H1 (cell line): ENCODE data around the gene HBQ1. TPM values are rescaled to one million over a fixed set of nuclear protein-coding genes. Genes with fewer than 3 reads are reported as not detected.

Experiments used
- BACH1 ChIP-seq: IDR thresholded peaks from 2 replicates; pipeline ENCODE4 v1.6.1; 2012; ENCODE audit warnings: low read length, improper control_type of control experiment
- CHD7 ChIP-seq: fragments of 300-600 bp; sonication (generic); IDR thresholded peaks from 2 replicates; pipeline ENCODE4 v1.7.1; 2012; ENCODE audit warnings: low read length, moderate library complexity, mild to moderate bottlenecking, inconsistent platforms; ENCODE audit not compliant: insufficient replicate concordance
- CREB1 ChIP-seq: IDR thresholded peaks from 2 replicates; pipeline ENCODE4 v1.6.1; 2012; ENCODE audit warnings: inconsistent platforms
- JUND ChIP-seq: IDR thresholded peaks from 2 replicates; pipeline ENCODE4 v1.6.1; 2011; ENCODE audit warnings: mild to moderate bottlenecking, improper control_type of control experiment, low read length
- POU5F1 ChIP-seq: IDR thresholded peaks from 2 replicates; pipeline ENCODE4 v1.6.1; 2011; ENCODE audit warnings: low read depth, mild to moderate bottlenecking, low read length, moderate library complexity
- RBBP5 ChIP-seq: IDR thresholded peaks from 2 replicates; pipeline ENCODE4 v1.7.1; 2012; ENCODE audit warnings: low read depth, mild to moderate bottlenecking, inconsistent platforms, low read length, moderate library complexity, borderline replicate concordance
- SIRT6 ChIP-seq: IDR thresholded peaks from one replicate; pipeline ENCODE4 v1.7.1; 2012; ENCODE audit warnings: low read length, inconsistent platforms
- TBP ChIP-seq: IDR thresholded peaks from 2 replicates; pipeline ENCODE4 v1.6.1; 2011; ENCODE audit warnings: low read depth, low read length, improper control_type of control experiment
- polyA plus RNA-seq, 7 experiments: library from polyadenylated mRNA; depleted of rRNA in 3 of 7; stranded (reverse) in 5 of 7; unstranded in 2 of 7; fragments of >200 nt in 5 of 7; fragments of 200-250 nt in 2 of 7; gene quantifications; 1 replicate in 5 of 7; 2 replicates in 1 of 7; 4 replicates in 1 of 7; pipeline versions ENCODE4 v1.2.1 to v1.2.3, GENCODE V29; 2011 to 2013; ENCODE audit warnings: missing spikeins in 2 of 7, mixed read lengths in 2 of 7
- total RNA-seq: library from RNA; stranded (reverse); fragmentation: NEBNext Ultra II Directional; extraction: Animal tissue kit (Norgen Biotek cat#: 25700); gene quantifications from 2 replicates; pipeline ENCODE4 v1.2.1, GENCODE V29; 2021

The HBQ1 gene
- total and polyA plus RNA-seq, 2 of the 8 experiments (the other 6 are each of a cell fraction or from before 2014, with no cell fraction given) = 2.9 to 17.1 TPM

- TF ChIP-seq CHD7 = no peak
- TF ChIP-seq CREB1 = no peak
- no peak for TF ChIP-seq JUND
- no peak for TF ChIP-seq BACH1
- TF ChIP-seq SIRT6 = no peak
- no peak for TF ChIP-seq TBP
- no peak for TF ChIP-seq RBBP5
- TF ChIP-seq POU5F1 = no peak
Measured at GRCh38 chr16:229731-230281, 49.5 kb downstream of the HBQ1 start (continued).
